Astrocyte of the cerebellum (primary cell): ENCODE measurements around the gene TRIM24.

ENCODE experiments used
- DNase-seq: peaks from one replicate; pipeline ENCODE4 v3.0.0-alpha.2; 2011; ENCODE audit warnings: low read depth
- H3K4me3 ChIP-seq: 2 replicates; pipeline ENCODE4 v1.5.1; 2011; ENCODE audit warnings: mild to moderate bottlenecking, low read depth, low read length, moderate library complexity
- CTCF ChIP-seq: IDR thresholded peaks from 2 replicates; pipeline ENCODE4 v1.5.1; 2012; ENCODE audit warnings: low read length, low read depth, moderate library complexity, mild to moderate bottlenecking; ENCODE audit errors: missing control alignments
- in situ Hi-C: cut with HindIII; loops from 2 replicates; pipeline ENCODE4 v1.10.0; 2017; ENCODE audit warnings: low sequenced_read_pairs

Gene TRIM24

GRCh38 chr7:138546829-138547228 is 86.8 kb downstream of the TRIM24 start:
- in situ Hi-C loops: no loop called here
- no peak for DNase-seq
- no peak for TF ChIP-seq CTCF
- no peak overlapping the region for H3K4me3 ChIP-seq

- H3K4me3 ChIP-seq: no peak overlapping the region
- DNase-seq: no peak
- no peak for TF ChIP-seq CTCF
- in situ Hi-C loops: no loop called here
Observed at GRCh38 chr7:138549082-138549481, 89.0 kb downstream of the TRIM24 start.

GRCh38 chr7:138550337-138550736 is 90.3 kb downstream of the TRIM24 start:
- H3K4me3 ChIP-seq: no peak overlapping the region
- DNase-seq: no peak
- in situ Hi-C loops: no loop called here
- TF ChIP-seq CTCF: no peak

GRCh38 chr7:138551102-138551501 is 91.0 kb downstream of the TRIM24 start:
- H3K4me3 ChIP-seq: no peak overlapping the region
- in situ Hi-C loops: no loop called here
- no peak for DNase-seq
- TF ChIP-seq CTCF: no peak

- in situ Hi-C loops: no loop called here
- H3K4me3 ChIP-seq: no peak overlapping the region
- no peak for TF ChIP-seq CTCF
- no peak for DNase-seq
Observed at GRCh38 chr7:138553805-138554204, 93.7 kb downstream of the TRIM24 start.

GRCh38 chr7:138554674-138555073 is 94.6 kb downstream of the TRIM24 start:
- TF ChIP-seq CTCF: no peak
- no peak for DNase-seq
- in situ Hi-C loops: no loop called here
- H3K4me3 ChIP-seq: no peak overlapping the region

- no peak for TF ChIP-seq CTCF
- no peak for DNase-seq
- H3K4me3 ChIP-seq: no peak overlapping the region
- in situ Hi-C loops: no loop called here
Observed at GRCh38 chr7:138555684-138556083, 95.6 kb downstream of the TRIM24 start.
